HG03565 (cell line): ENCODE measurements around the gene LAD1.

Experiments
- ATAC-seq: cut with Tn5 transposase; IDR thresholded peaks from one replicate; pipeline ENCODE4 v1.9.1; 2021; ENCODE audit warnings: mild to moderate bottlenecking, moderate library complexity; ENCODE audit not compliant: unreplicated experiment

LAD1 gene

DNA sequence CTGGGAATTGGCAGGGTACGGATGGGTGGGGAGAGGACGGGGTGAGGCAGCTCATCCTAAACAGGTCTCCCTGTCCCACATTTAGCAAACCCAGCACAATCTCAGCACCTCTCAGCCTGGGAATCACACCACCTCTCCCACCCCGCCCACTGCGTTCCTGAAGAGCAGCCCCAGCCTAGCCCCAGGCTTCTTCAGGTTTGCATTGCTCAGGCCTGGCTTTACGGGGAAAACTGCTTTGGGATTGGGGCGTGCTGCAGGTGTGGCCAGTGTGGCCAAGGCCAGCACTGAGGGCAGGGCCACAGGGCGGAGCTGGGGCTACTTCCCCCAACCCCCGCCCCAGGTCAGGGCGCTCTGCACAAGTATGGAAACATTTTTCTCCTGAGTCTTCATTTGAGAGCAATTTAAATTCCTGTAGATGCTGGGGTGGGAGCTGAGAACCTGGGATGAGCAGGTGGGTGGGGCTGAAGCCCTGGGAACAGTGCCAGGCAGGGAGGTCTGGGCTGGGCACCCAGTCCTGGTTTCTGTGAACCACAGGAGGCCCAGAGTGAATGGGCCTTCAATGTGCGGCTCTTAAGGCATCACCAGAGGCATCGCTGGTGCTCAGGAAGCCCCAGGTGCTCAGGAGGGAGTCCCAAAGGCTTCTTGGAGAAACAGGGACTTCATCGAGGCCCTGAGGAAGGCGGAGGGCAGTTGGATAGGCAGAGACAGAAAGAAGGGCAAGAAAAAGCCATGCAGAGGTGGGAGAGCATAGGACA, 45.8 kb downstream of the LAD1 start:
- ATAC-seq, result no peak

DNA sequence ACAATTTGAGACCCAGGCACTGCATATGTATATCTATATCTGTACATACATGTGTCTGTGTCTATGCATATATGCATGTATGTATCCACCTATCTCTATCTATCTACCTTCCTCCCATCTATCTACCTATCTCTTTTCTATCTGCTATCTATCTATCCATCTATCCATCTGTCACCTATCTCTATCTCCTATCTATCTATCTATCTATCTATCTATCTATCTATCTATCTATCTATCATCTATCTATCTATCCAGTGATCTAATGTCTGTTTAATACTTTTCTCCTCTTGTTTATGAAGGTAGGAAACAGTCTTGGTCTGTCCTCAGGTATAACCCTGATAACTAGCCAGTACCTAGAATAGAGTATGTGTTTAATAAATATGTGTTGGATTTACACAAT, 47.5 kb downstream of the LAD1 start:
- no peak for ATAC-seq

DNA sequence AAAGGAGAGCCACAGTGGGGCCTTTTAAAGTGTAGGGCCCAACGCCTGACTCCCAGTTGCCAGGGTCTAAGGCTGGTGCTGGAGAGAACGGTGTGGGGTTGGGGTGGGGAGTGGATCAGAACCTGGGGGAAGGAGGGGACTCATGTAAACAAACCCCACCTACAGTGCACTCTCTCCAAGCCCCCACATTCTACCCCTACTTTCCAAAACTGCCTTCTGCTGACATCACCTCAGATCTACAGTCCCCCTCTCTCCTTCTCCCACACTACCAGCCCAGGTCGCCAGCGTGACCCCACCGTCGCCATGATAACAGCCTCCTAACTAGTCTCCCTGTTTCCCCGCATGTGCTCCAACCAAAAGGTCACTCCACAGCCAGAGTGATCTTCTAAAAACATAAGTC, 48.2 kb downstream of the LAD1 start:
- ATAC-seq, result no peak

DNA sequence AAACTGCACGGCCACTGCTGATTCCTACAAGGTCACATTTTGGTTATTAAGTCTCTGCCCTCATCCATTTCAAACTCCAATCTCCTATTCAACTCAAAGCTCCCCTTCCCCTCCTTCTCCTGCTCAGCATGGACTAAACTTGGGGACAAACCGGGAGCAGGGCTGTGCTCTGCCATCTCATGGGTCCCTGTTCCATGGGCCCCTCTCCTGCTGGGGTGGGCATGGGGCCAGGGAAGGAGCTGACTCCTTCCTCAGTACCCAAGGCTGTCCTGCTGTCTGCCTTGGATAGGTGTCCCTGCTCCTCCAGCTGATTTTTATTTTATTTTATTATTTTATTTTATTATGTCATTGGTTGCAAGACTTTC, 48.8 kb downstream of the LAD1 start:
- ATAC-seq, result no peak

DNA sequence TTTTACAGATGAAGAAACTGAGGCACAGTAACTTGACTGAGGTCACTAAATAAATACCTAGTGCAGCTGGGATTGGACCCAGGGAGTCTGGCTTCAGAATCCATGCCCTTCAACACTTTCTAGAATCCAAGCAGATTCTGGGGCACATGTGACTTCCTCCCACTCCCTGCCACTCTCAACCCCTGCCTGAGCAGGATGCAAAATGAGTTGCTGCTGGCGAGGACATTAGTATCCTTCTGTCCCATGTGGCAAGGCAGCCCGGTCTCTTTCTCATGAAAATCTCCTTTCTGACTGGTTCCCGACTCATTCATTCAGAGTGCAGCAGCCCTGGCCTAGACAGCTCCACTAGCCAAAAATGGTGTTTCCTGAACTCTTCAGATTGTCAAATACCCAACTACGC, 50.0 kb downstream of the LAD1 start:
- no peak for ATAC-seq

DNA sequence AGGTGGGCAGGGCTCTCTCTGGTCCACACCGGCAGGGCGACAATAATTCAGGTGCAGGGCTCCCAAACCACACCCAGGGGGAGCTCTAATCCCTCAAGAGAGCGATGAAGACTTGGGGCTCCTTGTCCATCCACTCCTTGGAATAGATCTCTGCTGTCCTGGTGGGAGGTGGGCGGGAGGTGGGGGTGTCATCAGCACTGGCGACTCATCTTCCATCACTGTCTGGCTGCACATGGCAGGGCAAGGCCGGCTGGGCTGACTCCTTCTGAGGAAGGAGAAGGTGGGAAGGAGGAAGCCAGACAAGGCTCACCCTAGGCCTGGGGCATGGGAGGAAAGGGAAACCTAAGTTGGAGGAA, 50.9 kb downstream of the LAD1 start:
- no peak for ATAC-seq

DNA sequence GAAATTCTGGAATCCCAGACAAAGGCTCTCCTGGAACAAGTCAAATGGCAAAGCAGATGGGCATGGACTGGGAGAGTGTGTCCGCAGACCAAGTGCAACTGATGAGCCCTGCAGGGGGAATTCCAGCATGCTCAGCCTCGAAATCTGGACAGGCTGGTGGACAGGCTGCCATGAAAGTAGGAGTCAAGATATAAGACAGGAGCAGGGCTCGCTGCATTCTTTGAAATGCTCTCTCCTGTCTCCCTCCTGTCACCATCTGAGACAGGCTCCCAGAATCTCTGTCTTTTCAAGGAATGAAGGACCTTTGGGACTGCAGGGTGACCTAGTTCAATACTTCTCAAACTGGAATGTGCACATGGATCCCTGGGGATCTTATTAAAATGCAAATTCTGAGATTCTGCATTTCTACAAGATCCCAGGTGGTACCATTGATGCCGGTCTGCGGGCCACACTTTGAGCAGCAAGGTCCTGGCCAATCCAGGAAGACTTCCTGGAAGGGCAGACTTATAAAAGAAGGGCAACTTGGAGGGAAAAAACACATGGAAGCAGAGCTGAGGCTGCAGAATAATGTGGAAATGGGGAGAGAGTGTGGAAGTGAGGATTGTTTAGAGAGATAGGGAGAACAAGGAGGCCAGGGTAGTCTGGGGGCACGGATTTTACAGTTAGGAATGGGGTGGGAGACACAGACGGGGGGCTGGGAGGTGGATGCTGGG, 51.5 kb downstream of the LAD1 start:
- no peak for ATAC-seq

DNA sequence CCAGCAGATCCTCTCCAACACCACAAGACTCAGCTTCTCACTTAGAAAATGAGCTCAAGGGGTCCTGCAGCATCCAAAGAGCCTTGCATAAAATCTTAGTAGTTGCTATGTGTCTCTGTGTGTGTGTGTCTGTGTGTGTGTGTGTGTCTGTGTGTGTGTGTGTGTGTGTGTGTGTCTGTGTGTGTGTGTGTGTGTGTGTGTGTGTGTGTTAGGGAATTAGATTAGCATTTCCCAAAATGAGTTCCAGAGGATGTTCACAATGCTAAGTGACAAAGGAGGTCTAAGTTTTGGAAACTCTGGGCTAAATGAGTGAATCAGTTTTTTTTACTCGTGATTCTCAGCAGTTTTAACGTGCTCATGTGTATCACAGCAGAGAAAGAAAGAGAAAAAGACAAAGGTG, 52.1 kb downstream of the LAD1 start:
- no peak for ATAC-seq

DNA sequence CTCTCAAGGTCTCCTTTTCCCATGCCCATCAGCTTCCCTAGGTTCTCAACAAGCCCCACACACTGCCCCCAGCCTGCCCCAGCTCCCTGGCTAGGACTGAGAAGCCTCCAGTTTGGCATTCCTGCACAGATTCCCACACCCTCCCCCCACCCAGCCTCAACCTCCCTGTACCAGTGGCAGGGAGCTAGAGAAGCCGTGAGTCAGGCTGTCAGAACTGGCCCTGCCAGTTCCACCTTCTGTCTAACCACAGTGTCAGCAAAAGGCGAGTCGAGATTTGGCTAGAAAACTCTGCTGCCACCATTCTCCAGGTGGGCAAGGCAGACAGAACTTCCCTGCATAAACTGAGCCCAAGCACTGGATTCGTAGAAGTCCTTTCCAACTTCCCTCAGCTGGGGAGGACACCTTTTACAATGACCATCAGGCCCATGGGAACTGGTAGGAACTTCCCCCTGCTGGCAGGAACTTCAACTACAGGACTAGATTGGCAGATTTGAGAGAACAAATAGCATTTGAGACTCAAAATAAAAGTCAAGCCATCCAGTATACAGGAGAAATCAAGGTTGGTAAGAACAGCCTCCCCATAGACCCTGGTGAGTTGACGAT, 52.7 kb downstream of the LAD1 start:
- ATAC-seq, result no peak

DNA sequence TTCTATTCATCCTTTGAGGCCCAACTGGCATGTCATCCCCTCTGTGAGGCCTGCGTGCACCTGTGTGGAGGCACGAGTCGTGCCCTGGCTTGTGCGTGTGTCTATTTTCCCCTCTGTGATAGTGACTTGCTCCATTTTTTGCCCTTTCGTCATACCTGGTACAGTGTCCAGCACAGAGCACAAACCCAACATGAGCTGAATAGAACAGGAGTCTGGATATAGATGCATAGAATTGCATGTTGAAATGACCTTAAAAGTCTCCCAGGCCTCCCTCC, 54.1 kb downstream of the LAD1 start:
- ATAC-seq, result no peak

DNA sequence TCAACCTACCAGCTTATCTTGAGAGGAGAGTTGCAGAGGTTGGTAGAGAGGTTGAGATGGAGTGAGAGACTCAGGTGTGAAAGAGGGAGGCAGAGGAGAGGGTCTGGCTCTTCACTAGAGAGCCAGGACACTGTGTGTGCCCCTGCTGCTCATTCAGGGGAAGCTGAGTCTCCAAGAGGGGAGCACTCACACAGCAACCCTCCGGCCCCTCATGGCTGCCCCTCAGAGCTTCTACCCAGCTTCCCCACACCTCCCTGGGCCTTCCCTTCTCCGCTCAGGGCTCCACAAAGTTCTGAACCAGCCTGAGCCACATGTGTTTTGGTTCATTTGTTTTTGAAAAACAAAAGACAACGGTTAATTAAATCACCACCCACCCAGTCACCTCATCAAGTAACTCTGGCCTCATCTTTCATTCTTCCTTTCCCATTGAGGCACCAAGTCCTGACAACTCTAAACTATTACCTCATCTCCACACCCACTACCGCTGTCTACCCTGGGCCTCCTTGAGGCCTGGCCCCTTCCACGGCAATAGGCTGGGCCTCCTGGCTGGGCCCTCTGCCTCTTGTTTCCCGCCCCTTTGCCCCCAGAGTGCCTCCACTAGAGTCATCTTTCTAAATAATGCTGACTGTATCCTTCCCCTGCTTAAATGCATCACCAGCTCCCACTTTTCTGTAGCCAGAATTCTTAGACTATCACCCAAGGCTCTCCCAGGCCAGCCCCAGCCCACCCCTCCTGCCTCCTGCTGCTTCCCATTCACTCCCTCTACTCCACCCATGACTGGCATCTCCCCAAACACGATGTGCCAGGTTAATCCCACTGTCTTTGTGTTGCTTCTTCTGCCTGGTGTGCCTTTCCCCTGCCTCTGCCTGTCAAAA, 54.7 kb downstream of the LAD1 start:
- no peak for ATAC-seq

DNA sequence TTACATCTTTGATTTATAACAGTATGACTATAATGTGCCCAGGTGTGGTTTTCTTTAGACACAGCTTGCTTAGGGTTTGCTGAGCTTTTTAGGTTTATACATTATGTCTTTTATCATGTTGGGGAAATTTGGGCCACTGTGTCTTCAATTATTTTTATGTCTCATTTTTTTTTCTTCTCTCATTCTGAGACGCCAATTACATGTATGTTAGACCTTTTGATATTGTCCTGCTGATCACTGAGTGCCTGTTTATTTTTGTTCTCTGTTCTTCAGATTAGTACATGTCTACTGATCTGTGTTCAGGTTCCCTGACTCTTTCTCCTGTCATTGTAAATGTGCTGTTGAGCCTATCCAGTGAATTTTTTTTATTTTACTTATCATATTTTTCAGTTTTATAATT, 57.7 kb downstream of the LAD1 start:
- no peak for ATAC-seq

DNA sequence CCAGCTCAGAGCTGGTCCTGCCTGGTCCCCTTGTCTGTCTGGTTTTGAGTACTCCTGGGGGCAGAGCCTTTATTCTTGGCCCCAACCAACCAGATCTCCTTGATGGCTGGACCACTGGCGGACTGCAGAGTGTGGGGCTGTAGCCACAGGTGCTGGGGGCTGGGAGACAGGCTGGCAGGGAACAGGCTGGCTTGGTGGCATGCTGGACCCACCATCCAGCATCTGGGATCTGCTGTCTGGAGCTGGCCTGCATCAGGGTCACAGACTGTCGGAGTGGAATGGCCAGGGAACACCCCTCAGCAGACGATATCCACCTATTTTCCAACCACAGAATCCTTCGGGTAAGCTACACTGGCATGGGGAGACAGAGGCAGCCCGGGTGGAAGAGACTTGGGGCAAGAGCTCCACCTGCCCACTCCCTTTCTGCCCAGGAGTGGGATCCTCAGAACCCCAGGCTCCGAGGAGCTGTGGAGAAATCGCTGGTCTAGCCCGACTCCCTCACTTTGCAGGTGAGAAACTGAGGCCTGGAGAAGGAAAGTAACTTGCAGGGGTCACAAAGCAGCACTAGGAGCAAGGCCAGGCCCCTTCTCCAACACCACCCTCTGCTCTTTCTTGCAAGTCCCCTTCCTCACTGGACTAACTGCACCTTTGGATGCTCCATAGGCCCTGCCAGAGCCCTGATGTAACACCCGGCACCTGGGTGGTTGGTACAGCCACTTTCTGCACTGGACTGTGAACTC, 62.2 kb downstream of the LAD1 start:
- ATAC-seq, result no peak

DNA sequence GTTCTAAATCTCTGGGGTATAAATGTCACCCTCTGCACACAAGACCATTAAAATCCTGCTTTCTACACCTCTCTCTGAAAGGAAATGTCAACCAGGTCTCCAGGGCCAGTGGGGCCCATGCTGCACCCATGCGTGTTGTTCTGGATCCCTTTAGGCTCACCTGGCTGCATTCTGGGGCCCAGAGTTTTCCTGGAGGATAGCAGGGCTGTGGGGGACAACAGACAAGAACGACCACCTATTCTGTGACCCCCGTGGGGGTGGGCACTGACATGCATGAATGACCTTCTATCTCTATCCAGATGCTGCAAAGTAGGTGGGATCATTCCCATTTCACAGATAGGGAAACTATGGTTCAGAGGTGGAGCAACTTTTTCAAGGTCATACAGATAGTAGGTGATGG, 63.2 kb downstream of the LAD1 start:
- ATAC-seq, result no peak

DNA sequence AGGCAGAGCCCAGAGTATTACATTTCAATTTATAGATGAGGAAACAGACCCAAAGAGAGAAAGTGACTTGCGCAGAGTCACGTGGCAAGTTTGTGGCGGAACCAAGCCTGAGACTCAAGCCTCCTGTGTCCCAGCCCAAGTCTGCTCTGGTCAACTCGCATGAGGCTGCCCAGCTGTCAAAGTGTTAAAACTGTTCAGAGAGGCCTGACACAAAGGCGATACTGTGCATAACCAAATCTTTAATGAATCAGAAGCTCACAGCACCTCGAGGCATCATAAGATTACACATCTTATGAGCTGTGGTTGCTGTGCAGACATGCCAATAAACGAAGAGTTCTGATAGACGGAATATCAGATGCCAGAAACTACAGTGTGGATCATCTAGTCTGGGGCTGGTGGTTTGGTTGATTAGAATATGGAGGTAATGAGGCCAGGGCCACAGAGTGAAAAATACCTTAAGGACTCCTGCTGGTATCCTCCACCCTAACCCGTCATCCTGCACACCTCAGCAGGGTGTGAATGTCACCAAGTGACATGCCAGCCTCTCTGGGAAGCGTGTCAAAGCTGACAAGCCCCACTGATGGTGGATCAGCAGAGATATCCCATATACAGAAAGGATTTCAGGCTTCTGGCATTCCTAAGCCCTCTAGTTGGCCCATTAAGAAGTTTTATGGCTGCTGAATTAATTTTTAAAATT, 63.8 kb downstream of the LAD1 start:
- no peak for ATAC-seq

DNA sequence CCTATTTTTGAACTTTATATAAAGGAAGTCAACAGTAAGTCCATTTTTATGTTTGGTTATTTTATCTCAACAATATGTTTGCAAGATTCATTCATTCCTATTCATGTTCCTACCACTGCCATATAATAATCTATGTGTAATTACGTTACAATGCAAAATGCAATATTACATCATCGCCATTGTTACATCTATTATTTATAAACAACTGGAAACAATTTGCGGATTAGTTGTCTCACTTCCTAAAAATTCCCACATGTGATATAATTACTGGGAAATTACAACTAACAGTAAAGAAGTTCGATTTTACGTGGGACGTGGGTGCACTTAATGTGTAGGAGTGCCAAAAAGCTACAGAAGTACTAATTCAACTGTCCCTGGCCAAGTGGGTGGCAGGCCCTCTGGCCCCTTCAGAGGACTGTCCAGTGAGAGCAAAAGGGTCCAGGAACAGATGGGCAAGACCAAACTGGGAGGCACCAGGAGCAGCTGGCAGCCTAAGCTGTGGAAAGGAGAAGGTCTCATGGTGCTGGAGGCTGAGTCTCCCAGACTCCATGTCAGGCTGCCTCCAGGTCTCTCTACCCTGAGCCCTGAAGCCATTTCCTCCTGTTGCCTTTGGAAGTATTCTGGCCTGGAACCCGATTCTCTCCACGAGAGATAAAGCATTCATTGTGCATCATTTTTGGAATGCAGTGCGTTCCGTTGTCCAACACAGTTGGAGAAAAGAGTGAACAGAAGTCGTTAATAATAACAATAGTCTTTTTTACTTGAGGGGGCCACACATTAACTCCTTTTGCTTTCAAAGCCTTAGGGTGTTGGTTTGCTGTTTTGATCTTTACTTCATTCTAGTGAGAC, 64.6 kb downstream of the LAD1 start:
- no peak for ATAC-seq

DNA sequence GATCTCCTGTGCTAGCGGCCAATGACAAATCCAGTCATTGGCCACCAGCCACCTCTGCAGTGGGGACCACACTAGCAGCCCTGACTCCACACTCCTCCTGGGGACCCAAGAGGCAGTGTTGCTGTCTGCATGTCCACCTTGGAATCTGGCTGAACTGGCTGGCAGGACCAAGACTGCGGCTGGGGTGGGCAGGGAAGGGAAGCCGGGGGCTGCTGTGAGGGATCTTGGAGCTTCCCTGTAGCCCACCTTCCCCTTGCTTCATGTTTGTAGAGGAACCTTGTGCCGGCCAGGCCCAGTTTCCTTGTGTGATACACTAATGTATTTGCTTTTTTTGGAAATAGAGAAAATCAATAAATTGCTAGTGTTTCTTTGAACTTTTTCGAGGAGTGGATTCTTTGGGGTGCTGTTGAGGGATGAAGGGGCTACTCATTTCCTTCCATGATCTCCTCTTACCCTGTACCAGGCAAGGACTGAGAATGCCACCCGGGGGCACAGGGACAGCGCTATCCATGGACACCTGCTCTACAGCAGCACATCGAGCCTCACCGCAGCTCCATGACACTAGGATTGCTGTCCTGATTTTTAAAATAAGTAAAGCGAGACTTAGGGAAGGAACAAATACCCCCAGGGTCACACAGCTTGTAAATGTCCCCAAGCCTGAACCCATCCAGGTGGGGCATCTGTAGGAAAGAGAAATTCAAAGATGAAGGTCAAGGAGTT, 66.3 kb downstream of the LAD1 start:
- no peak for ATAC-seq

DNA sequence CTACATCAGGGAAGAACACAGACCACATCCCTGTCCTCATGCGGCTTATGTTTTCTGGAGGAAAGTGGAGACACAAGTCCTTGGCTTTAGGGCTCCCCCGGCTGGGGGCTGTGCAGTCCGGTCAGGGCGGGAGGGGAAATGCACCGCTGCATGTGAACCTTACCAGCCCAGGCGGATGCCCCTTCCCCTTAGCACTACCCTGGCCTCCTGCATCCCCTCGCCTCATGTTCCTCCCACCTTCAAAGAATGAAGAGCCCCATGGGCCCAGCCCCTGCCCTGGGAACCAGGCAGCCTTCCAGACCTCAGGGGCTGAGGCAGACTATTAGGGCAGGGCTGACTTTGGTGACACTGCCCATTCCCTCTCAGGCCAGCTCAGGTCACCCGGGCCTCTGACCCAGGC, 67.1 kb downstream of the LAD1 start:
- no peak for ATAC-seq

DNA sequence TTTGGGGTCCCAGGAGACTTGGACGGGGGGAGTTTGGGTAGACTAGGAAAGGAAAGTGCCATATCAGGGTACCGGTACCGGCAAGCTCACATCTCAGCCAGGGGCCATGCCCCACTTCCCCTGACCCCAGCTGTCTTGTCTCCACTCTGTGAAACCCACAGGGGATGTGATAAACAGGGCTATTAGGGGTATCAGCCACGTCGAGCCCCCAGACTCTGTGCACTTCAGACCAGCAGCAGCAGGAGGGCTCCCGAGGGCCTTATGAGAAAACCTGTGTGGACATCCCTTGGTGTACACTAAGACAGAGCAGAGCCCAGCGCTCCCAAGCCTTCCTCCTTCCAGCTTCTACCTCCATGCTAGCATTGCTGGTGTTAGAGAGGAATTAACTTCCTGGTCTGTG, 68.0 kb downstream of the LAD1 start:
- ATAC-seq, result no peak
